GM12891 (cell line): ENCODE data around the gene GPR107.

Experiments
- POLR2A ChIP-seq: IDR thresholded peaks from 2 replicates; pipeline ENCODE4 v1.6.1; 2011; ENCODE audit warnings: low read depth, low read length, control low read depth
- POLR2AphosphoS5 ChIP-seq: IDR thresholded peaks from 2 replicates; pipeline ENCODE4 v1.6.1; 2011; ENCODE audit warnings: low read depth, low read length, control low read depth
- POU2F2 ChIP-seq: IDR thresholded peaks from 2 replicates; pipeline ENCODE4 v1.6.1; 2011; ENCODE audit warnings: low read depth, mild to moderate bottlenecking, control low read depth, low read length, moderate library complexity
- TAF1 ChIP-seq: IDR thresholded peaks from 2 replicates; pipeline ENCODE4 v1.6.1; 2011; ENCODE audit warnings: low read depth, low read length, control low read depth

DNA sequence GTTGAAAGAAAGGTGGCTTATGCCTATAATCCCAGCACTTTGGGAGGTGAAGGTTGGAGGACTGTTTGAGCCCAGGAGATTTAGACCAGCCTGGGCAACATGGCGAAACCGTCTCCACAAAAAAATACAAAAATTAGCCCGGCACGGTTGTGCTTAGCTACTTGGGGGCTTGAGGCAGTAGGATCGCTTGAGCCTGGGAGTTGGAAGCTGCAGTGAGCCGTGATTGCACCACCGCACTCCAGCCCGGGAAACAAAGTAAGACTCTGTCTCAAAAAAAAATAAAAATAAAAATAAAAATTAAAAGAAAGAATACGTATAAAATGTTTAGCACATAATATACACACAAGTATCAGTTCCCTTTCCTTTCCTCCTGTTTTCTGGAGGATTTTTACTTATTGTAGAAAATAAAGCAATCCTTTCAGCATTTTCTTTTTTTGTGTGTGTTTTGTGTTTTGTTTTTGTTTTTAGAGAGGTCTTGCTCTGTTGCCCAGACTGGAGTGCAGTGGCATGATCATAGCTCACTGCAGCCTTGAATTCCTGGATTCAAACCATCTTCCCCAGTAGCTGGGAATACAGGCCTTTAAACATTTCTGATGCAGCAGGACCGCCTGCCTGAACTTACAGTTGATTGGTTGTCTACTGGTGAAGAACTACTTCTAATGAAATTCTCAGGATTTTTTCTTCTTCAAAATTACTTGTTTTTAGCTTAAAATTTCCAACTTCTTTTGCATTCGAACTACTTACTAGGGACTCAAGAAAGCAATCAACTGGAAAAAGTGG, 4.1 kb upstream of the GPR107 start:
- TF ChIP-seq POLR2A (no peak), POLR2AphosphoS5 (no peak), POU2F2 (no peak), TAF1 (no peak)
